PC-3 (cell line): ENCODE results near the gene KCNJ5. TPM values are rescaled to one million over a fixed set of nuclear protein-coding genes. Genes with fewer than 3 reads are reported as not detected.

Source experiments
- ATAC-seq: fragments of 200-7000 bp; cut with Tn5 transposase; 2 replicates; pipeline ENCODE4 v1.9.1; 2020; ENCODE audit warnings: mild to moderate bottlenecking, moderate library complexity
- BruUV-seq: library from RNA; stranded (reverse); fragments of 400-500 nt; replicated peaks from 2 replicates; lab custom pipeline; 2021; lab: Mats Ljungman, UMichigan
- CTCF ChIA-PET: fragments of 300-600 bp; sonication (Branson Sonifier 250); formaldehyde crosslinking; loops from one replicate; lab custom pipeline; 2022; ENCODE audit warnings: antibody characterized with exemption; lab: Charles Lee
- POLR2A ChIA-PET: fragments of 300-600 bp; sonication (Branson Sonifier 250); formaldehyde crosslinking; loops from one replicate; lab custom pipeline; 2022; ENCODE audit warnings: antibody characterized with exemption; ENCODE audit not compliant: unreplicated experiment; lab: Charles Lee
- DNase-seq: peaks from one replicate; pipeline ENCODE4 v3.0.0-alpha.2; 2015
- H2AFZ ChIP-seq: fragments of 300-600 bp; sonication (generic); 2 replicates; pipeline ENCODE4 v1.6.0; 2016; ENCODE audit warnings: antibody characterized with exemption, low read length
- H3F3A ChIP-seq: fragments of 300-600 bp; sonication (generic); one replicate; pipeline ENCODE4 v1.6.0; 2017; ENCODE audit warnings: antibody characterized with exemption, low read length, control low read depth, mild to moderate bottlenecking; ENCODE audit not compliant: unreplicated experiment
- H3K27ac ChIP-seq: fragments of 300-600 bp; sonication (generic); 2 replicates; pipeline ENCODE4 v1.5.1; 2016; ENCODE audit warnings: mild to moderate bottlenecking, low read length
- H3K27me3 ChIP-seq: fragments of 300-600 bp; sonication (generic); 2 replicates; pipeline ENCODE4 v1.6.1; 2016; ENCODE audit warnings: low read length, mixed read lengths
- H3K36me3 ChIP-seq: fragments of 300-600 bp; sonication (generic); 2 replicates; pipeline ENCODE4 v1.6.1; 2016; ENCODE audit warnings: low read depth, mixed run types, low read length, mixed read lengths
- H3K4me1 ChIP-seq: fragments of 300-600 bp; sonication (generic); 2 replicates; pipeline ENCODE4 v1.5.1; 2016; ENCODE audit warnings: low read length; ENCODE audit not compliant: insufficient read depth
- H3K4me2 ChIP-seq: fragments of 300-600 bp; sonication (generic); 2 replicates; pipeline ENCODE4 v1.6.0; 2016; ENCODE audit warnings: low read length
- H3K4me3 ChIP-seq: fragments of 300-600 bp; sonication (generic); 2 replicates; pipeline ENCODE4 v1.5.1; 2016; ENCODE audit warnings: mild to moderate bottlenecking, low read length, mixed read lengths
- H3K79me2 ChIP-seq: fragments of 300-600 bp; sonication (generic); 2 replicates; pipeline ENCODE4 v1.6.1; 2017; ENCODE audit warnings: low read length, mixed read lengths
- H3K9ac ChIP-seq: fragments of 300-600 bp; sonication (generic); 2 replicates; pipeline ENCODE4 v1.6.0; 2016; ENCODE audit warnings: mild to moderate bottlenecking, low read length
- H3K9me2 ChIP-seq: fragments of 300-600 bp; sonication (generic); replicated peaks from 2 replicates; pipeline ENCODE4 v1.6.1; 2016; ENCODE audit warnings: mixed run types, low read length, mixed read lengths
- H3K9me3 ChIP-seq: fragments of 300-600 bp; sonication (generic); 2 replicates; pipeline ENCODE4 v1.6.1; 2016; ENCODE audit warnings: low read length, mixed read lengths
- H4K20me1 ChIP-seq: fragments of 300-600 bp; sonication (generic); 2 replicates; pipeline ENCODE4 v1.6.1; 2016; ENCODE audit warnings: low read length, mixed read lengths
- EZH2 ChIP-seq: fragments of 300-600 bp; sonication (generic); IDR thresholded peaks from one replicate; pipeline ENCODE4 v1.6.1; 2017; ENCODE audit warnings: antibody characterized with exemption, mild to moderate bottlenecking, low read length; ENCODE audit not compliant: unreplicated experiment
- EZH2phosphoT487 ChIP-seq: fragments of 300-600 bp; sonication (generic); IDR thresholded peaks from 2 replicates; pipeline ENCODE4 v1.6.1; 2018; ENCODE audit warnings: mild to moderate bottlenecking, antibody characterized with exemption, low read length, borderline replicate concordance
- intact Hi-C: fragments of 100-400 bp; cut with micrococcal nuclease; formaldehyde crosslinking; loops from 2 replicates; pipeline ENCODE4 v1.9.0; 2023
- total RNA-seq: library from RNA; depleted of rRNA; stranded (reverse); fragments of >200 nt; gene quantifications from 2 replicates; pipeline ENCODE4 v1.2.3, GENCODE V29; 2014
- TF ChIP-seq, protein P1 (sequence below): fragments of 300-600 bp; sonication (generic); conservative IDR thresholded peaks from 2 replicates; pipeline ENCODE4 v1.5.1; 2017; ENCODE audit warnings: antibody characterized with exemption, low read depth, mild to moderate bottlenecking, low read length

The KCNJ5 gene
- total RNA-seq, 1 experiment from 2014 or later = not detected

- no peaks in the 10 kb centered on the region for H3K9me2 ChIP-seq
- no peaks in the 10 kb centered on the region for H3K27me3 ChIP-seq
- ATAC-seq = no peak
- intact Hi-C loops = no loop called here
- DNase-seq = no peak
- no peak overlapping the region for H3K27ac ChIP-seq
- no peaks in the 10 kb centered on the region for H3K79me2 ChIP-seq
- H3K9ac ChIP-seq = no peak overlapping the region
- no TSS peak for BruUV-seq
- no peak overlapping the region for H2AFZ ChIP-seq
- no peaks in the 10 kb centered on the region for H4K20me1 ChIP-seq
- ChIA-PET POLR2A (interaction anchor here (0.7 kb wide), 1 partner anchor 45 kb away, joined by 3 read pairs; no protein-coding TSS in a partner anchor), CTCF (no interaction called here)
- H3K4me3 ChIP-seq = no peak overlapping the region
- H3K4me2 ChIP-seq = no peak overlapping the region
- H3K36me3 ChIP-seq = no peaks in the 10 kb centered on the region
- TF ChIP-seq EZH2phosphoT487 (no peak), EZH2 (no peak)
- TF ChIP-seq, protein P1, sequence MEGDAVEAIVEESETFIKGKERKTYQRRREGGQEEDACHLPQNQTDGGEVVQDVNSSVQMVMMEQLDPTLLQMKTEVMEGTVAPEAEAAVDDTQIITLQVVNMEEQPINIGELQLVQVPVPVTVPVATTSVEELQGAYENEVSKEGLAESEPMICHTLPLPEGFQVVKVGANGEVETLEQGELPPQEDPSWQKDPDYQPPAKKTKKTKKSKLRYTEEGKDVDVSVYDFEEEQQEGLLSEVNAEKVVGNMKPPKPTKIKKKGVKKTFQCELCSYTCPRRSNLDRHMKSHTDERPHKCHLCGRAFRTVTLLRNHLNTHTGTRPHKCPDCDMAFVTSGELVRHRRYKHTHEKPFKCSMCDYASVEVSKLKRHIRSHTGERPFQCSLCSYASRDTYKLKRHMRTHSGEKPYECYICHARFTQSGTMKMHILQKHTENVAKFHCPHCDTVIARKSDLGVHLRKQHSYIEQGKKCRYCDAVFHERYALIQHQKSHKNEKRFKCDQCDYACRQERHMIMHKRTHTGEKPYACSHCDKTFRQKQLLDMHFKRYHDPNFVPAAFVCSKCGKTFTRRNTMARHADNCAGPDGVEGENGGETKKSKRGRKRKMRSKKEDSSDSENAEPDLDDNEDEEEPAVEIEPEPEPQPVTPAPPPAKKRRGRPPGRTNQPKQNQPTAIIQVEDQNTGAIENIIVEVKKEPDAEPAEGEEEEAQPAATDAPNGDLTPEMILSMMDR = no peak
- no peaks in the 10 kb centered on the region for H3K9me3 ChIP-seq
- H3K4me1 ChIP-seq = peaks cover 4% of the 10 kb centered on the region; the same call in 1 of the 2 replicates
- H3F3A ChIP-seq = no peaks in the 10 kb centered on the region
Observed at GRCh38 chr11:128872094-128872493, 19.1 kb upstream of the KCNJ5 start.

DNA sequence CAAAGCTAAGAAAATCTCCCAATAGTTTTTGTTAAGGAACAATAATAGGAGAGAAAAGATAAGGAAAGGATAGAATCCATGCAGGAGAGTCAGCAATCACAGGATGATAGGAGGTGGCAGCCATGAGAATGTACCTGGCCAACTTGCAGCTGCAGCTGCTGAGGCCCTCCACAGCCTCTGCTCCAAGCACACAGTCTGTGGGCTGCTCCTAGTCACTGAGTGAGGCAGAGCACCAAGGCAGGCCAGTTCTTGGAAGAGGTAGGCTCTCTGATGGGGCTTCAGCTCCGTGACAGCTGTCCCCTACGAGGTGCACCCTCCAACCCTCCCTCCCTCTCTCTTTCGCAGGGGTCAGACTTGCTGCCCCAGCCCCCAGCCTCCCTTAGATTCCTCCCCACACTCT is 18.6 kb upstream of the KCNJ5 start:
- Histone ChIP-seq H2AFZ (no peak overlapping the region), H3K4me3 (no peak overlapping the region), H3K27ac (no peak overlapping the region), H3K4me2 (no peak overlapping the region), H3K27me3 (no peaks in the 10 kb centered on the region), H3K4me1 (no peaks in the 10 kb centered on the region), H3K79me2 (no peaks in the 10 kb centered on the region), H4K20me1 (no peaks in the 10 kb centered on the region), H3K9me2 (no peaks in the 10 kb centered on the region), H3K9ac (no peak overlapping the region), H3K36me3 (no peaks in the 10 kb centered on the region), H3F3A (no peaks in the 10 kb centered on the region), H3K9me3 (no peaks in the 10 kb centered on the region)
- BruUV-seq = no TSS peak
- POLR2A ChIA-PET = interaction anchor here (0.7 kb wide), 1 partner anchor 44 kb away, joined by 3 read pairs; no protein-coding TSS in a partner anchor
- CTCF ChIA-PET = no interaction called here
- intact Hi-C loops = no loop called here
- TF ChIP-seq EZH2 = no peak
- TF ChIP-seq, protein P1 = no peak
- TF ChIP-seq EZH2phosphoT487 = no peak
- no peak for DNase-seq
- ATAC-seq = no peak

- Histone ChIP-seq H4K20me1 (no peaks in the 10 kb centered on the region), H2AFZ (no peak overlapping the region), H3K9ac (no peak overlapping the region), H3K9me2 (no peaks in the 10 kb centered on the region), H3K36me3 (no peaks in the 10 kb centered on the region), H3F3A (no peaks in the 10 kb centered on the region), H3K27me3 (no peaks in the 10 kb centered on the region), H3K79me2 (no peaks in the 10 kb centered on the region), H3K4me1 (no peaks in the 10 kb centered on the region), H3K27ac (no peak overlapping the region), H3K4me2 (no peak overlapping the region), H3K9me3 (no peaks in the 10 kb centered on the region), H3K4me3 (no peak overlapping the region)
- no TSS peak for BruUV-seq
- ATAC-seq = no peak
- TF ChIP-seq EZH2phosphoT487 (no peak), EZH2 (no peak)
- TF ChIP-seq, protein P1 = no peak
- intact Hi-C loops = no loop called here
- CTCF ChIA-PET = no interaction called here
- no peak for DNase-seq
- POLR2A ChIA-PET = no interaction called here
Observed at GRCh38 chr11:128874427-128874826, 16.7 kb upstream of the KCNJ5 start.
